Brain microvascular endothelial cell (primary cell): Measurements from ENCODE around the gene TNNT1.
A peak's percentile ranks its signal among the peaks of the same experiment; 100 is the strongest.

Source experiments
- DNase-seq: peaks from one replicate; pipeline ENCODE4 v3.0.0-alpha.2; 2020
- H3K27ac ChIP-seq: fragments of 250-450 bp; sonication (Bioruptor Pico); 2 replicates; pipeline ENCODE4 v1.5.1; 2020; ENCODE audit warnings: mild to moderate bottlenecking, moderate library complexity
- H3K27me3 ChIP-seq: fragments of 250-450 bp; sonication (Bioruptor Pico); replicated peaks from 2 replicates; pipeline ENCODE4 v1.5.1; 2020; ENCODE audit warnings: mild to moderate bottlenecking
- H3K36me3 ChIP-seq: fragments of 250-450 bp; sonication (Bioruptor Pico); replicated peaks from 2 replicates; pipeline ENCODE4 v1.5.1; 2020; ENCODE audit warnings: mild to moderate bottlenecking
- H3K4me3 ChIP-seq: 2 replicates; pipeline ENCODE4 v1.5.1; 2011; ENCODE audit warnings: low read depth, mild to moderate bottlenecking, control low read depth, low read length, moderate library complexity
- CTCF ChIP-seq: IDR thresholded peaks from 2 replicates; pipeline ENCODE4 v1.5.1; 2011; ENCODE audit warnings: low read depth, mild to moderate bottlenecking, moderate library complexity, low read length, control low read depth, inconsistent platforms; ENCODE audit errors: missing control alignments
- in situ Hi-C: cut with HindIII; loops from 2 replicates; pipeline ENCODE4 v1.10.0; 2017; ENCODE audit warnings: low sequenced_read_pairs, low pct_ligation_motif_present

TNNT1 gene

GRCh38 chr19:55088543-55089341 is 60.3 kb downstream of the TNNT1 start:
- DNase-seq: peak; percentile 66
- Histone ChIP-seq H3K4me3 (no peak overlapping the region), H3K27me3 (peaks cover 9% of the 10 kb centered on the region), H3K36me3 (peaks cover 28% of the 10 kb centered on the region), H3K27ac (no peak overlapping the region)
- in situ Hi-C loops: no loop called here
- peak; percentile 75 for TF ChIP-seq CTCF

- TF ChIP-seq CTCF: no peak
- Histone ChIP-seq H3K27me3 (peaks cover 13% of the 10 kb centered on the region), H3K27ac (no peak overlapping the region), H3K36me3 (peaks cover 28% of the 10 kb centered on the region), H3K4me3 (no peak overlapping the region)
- in situ Hi-C loops: no loop called here
- no peak for DNase-seq
Measured at GRCh38 chr19:55088021-55088451, 61.0 kb downstream of the TNNT1 start.

GRCh38 chr19:55087542-55087901 is 61.5 kb downstream of the TNNT1 start:
- no peak for DNase-seq
- H3K27ac ChIP-seq: no peak overlapping the region
- peak overlapping the region; percentile 59 for H3K4me3 ChIP-seq
- H3K27me3 ChIP-seq: peaks cover 15% of the 10 kb centered on the region
- H3K36me3 ChIP-seq: peaks cover 24% of the 10 kb centered on the region
- in situ Hi-C loops: no loop called here
- no peak for TF ChIP-seq CTCF

GRCh38 chr19:55086730-55087541 is 62.1 kb downstream of the TNNT1 start:
- peak; percentile 91 for DNase-seq
- peaks cover 19% of the 10 kb centered on the region for H3K27me3 ChIP-seq
- peaks cover 19% of the 10 kb centered on the region for H3K36me3 ChIP-seq
- in situ Hi-C loops: no loop called here
- TF ChIP-seq CTCF: no peak
- no peak overlapping the region for H3K27ac ChIP-seq
- peak overlapping the region; percentile 59 for H3K4me3 ChIP-seq

GRCh38 chr19:55085923-55086715 is 62.9 kb downstream of the TNNT1 start:
- no peak for TF ChIP-seq CTCF
- Histone ChIP-seq H3K36me3 (peaks cover 13% of the 10 kb centered on the region), H3K27ac (no peak overlapping the region), H3K27me3 (peaks cover 19% of the 10 kb centered on the region), H3K4me3 (peak overlapping the region; percentile 59)
- no peak for DNase-seq
- in situ Hi-C loops: no loop called here
